H1 (cell line): ENCODE data around the gene TCIRG1. TPM values are rescaled to one million over a fixed set of nuclear protein-coding genes. Genes with fewer than 3 reads are reported as not detected.

Experiments
- CTCF ChIA-PET: fragments of 300-600 bp; sonication (Branson Sonifier 250); formaldehyde crosslinking; loops from one replicate; lab custom pipeline; 2021; ENCODE audit not compliant: partially characterized antibody; lab: Charles Lee
- POLR2A ChIA-PET: fragments of 300-600 bp; sonication (Branson Sonifier 250); formaldehyde crosslinking; loops from one replicate; lab custom pipeline; 2021; ENCODE audit warnings: inconsistent platforms; ENCODE audit not compliant: partially characterized antibody; lab: Charles Lee
- DNase-seq, 2 experiments: peaks; one replicate each; pipeline versions ENCODE4 v3.0.0 to v3.0.0-alpha.2; 2010 to 2022; ENCODE audit warnings: low spot score in 2 of 2, low read depth in 1 of 2, mixed read lengths in 1 of 2
- FAIRE-seq: peaks from 2 replicates; lab custom pipeline; 2011; peaks lifted over from hg19 to GRCh38; lab: Jason Lieb, UNC
- H2AFZ ChIP-seq: 2 replicates; pipeline ENCODE4 v1.8.1; 2012; ENCODE audit warnings: low read length, inconsistent platforms
- H2AK5ac ChIP-seq: 2 replicates; pipeline ENCODE4 v1.6.1; 2013; ENCODE audit warnings: low read depth, low read length
- H2BK120ac ChIP-seq: replicated peaks from 2 replicates; pipeline ENCODE3; 2013; ENCODE audit warnings: low read depth, low read length, inconsistent platforms
- H2BK12ac ChIP-seq: 2 replicates; pipeline ENCODE4 v1.6.1; 2013; ENCODE audit warnings: low read depth, low read length
- H2BK15ac ChIP-seq: 2 replicates; pipeline ENCODE4 v1.6.1; 2013; ENCODE audit warnings: low read length
- H2BK20ac ChIP-seq: 2 replicates; pipeline ENCODE4 v1.6.1; 2013; ENCODE audit warnings: low read length
- H2BK5ac ChIP-seq: 2 replicates; pipeline ENCODE4 v1.6.1; 2013; ENCODE audit warnings: low read depth, low read length
- H3K14ac ChIP-seq: 2 replicates; pipeline ENCODE4 v1.6.1; 2013; ENCODE audit warnings: inconsistent platforms; ENCODE audit not compliant: insufficient read length
- H3K18ac ChIP-seq: 2 replicates; pipeline ENCODE4 v1.6.1; 2013; ENCODE audit warnings: low read length; ENCODE audit errors: extremely low read depth
- H3K23ac ChIP-seq: 2 replicates; pipeline ENCODE4 v1.6.1; 2013; ENCODE audit warnings: inconsistent platforms; ENCODE audit not compliant: insufficient read length
- H3K23me2 ChIP-seq: 2 replicates; pipeline ENCODE4 v1.6.1; 2013; ENCODE audit warnings: low read depth, low read length
- H3K27ac ChIP-seq: 2 replicates; pipeline ENCODE4 v1.6.1; 2011; ENCODE audit warnings: low read depth, low read length, inconsistent platforms
- H3K27me3 ChIP-seq, 4 experiments: replicated peaks in 1 of 4; 1 replicate in 1 of 4; 2 replicates in 3 of 4; pipeline versions ENCODE4 v1.6.1 to v1.8.1; 2011 to 2013; ENCODE audit warnings: low read length in 3 of 4, mild to moderate bottlenecking in 3 of 4, inconsistent platforms in 2 of 4, mixed read lengths in 2 of 4, moderate library complexity in 1 of 4; ENCODE audit not compliant: control insufficient read depth in 3 of 4, insufficient read depth in 3 of 4; ENCODE audit errors: extremely low read depth in 1 of 4
- H3K36me3 ChIP-seq, 4 experiments: 2 replicates each; pipeline versions ENCODE4 v1.6.1 to v1.8.1; 2011 to 2013; ENCODE audit warnings: mild to moderate bottlenecking in 4 of 4, low read length in 3 of 4, moderate library complexity in 2 of 4, control low read depth in 1 of 4, inconsistent platforms in 1 of 4; ENCODE audit not compliant: insufficient read depth in 4 of 4, control insufficient read depth in 2 of 4
- H3K4ac ChIP-seq: replicated peaks from 2 replicates; pipeline ENCODE3; 2013; ENCODE audit warnings: low read length, low read depth, mixed read lengths, inconsistent platforms; ENCODE audit not compliant: insufficient read length
- H3K4me1 ChIP-seq, 4 experiments: replicated peaks in 1 of 4; 1 replicate in 1 of 4; 2 replicates in 3 of 4; pipeline versions ENCODE4 v1.6.1 to v1.8.1; 2011 to 2013; ENCODE audit warnings: low read length in 3 of 4, inconsistent platforms in 2 of 4, mixed read lengths in 1 of 4; ENCODE audit not compliant: insufficient read depth in 4 of 4, control insufficient read depth in 3 of 4
- H3K4me2 ChIP-seq, 2 experiments: 2 replicates each; pipeline versions ENCODE4 v1.6.1 to v1.8.1; 2011 to 2013; ENCODE audit warnings: low read depth in 2 of 2, low read length in 2 of 2, control low read depth in 1 of 2, inconsistent platforms in 1 of 2, mild to moderate bottlenecking in 1 of 2; ENCODE audit not compliant: insufficient read depth in 1 of 2
- H3K4me3 ChIP-seq, 4 experiments: fragments of 200-600, 300-600 bp in 1 of 4; sonication (generic), shearing (Covaris generic), sonication (Bioruptor Twin) in 1 of 4; 2 replicates each; pipeline versions ENCODE4 v1.5.1 to v1.8.1; 2011 to 2016; ENCODE audit warnings: low read length in 4 of 4, low read depth in 3 of 4, control low read depth in 2 of 4, inconsistent platforms in 2 of 4, mild to moderate bottlenecking in 2 of 4, mixed read lengths in 1 of 4, moderate library complexity in 1 of 4; ENCODE audit not compliant: insufficient read depth in 2 of 4; ENCODE audit errors: extremely low read depth in 1 of 4
- H3K56ac ChIP-seq: replicated peaks from 2 replicates; pipeline ENCODE3; 2013; ENCODE audit warnings: low read depth, mild to moderate bottlenecking, mixed read lengths, low read length, inconsistent platforms; ENCODE audit not compliant: insufficient read length
- H3K79me1 ChIP-seq: 2 replicates; pipeline ENCODE4 v1.6.1; 2013; ENCODE audit warnings: low read depth, low read length, control low read depth
- H3K79me2 ChIP-seq, 2 experiments: 2 replicates each; pipeline versions ENCODE4 v1.6.1 to v1.8.1; 2012 to 2013; ENCODE audit warnings: low read length in 2 of 2, mild to moderate bottlenecking in 2 of 2, inconsistent platforms in 1 of 2; ENCODE audit not compliant: insufficient read depth in 2 of 2, control insufficient read depth in 1 of 2
- H3K9ac ChIP-seq, 4 experiments: replicated peaks in 1 of 4; 1 replicate in 1 of 4; 2 replicates in 3 of 4; pipeline versions ENCODE4 v1.6.1 to v1.8.1; 2011 to 2013; ENCODE audit warnings: low read depth in 3 of 4, low read length in 3 of 4, control low read depth in 2 of 4, mild to moderate bottlenecking in 2 of 4, moderate library complexity in 2 of 4, inconsistent platforms in 1 of 4; ENCODE audit errors: extremely low read depth in 1 of 4
- H3K9me3 ChIP-seq, 2 experiments: 2 replicates each; pipeline versions ENCODE4 v1.6.1 to v1.8.1; 2012 to 2013; ENCODE audit warnings: mild to moderate bottlenecking in 2 of 2, moderate library complexity in 2 of 2, control low read depth in 1 of 2, inconsistent platforms in 1 of 2, low read depth in 1 of 2, low read length in 1 of 2, mixed read lengths in 1 of 2; ENCODE audit not compliant: insufficient read depth in 2 of 2
- H4K20me1 ChIP-seq, 2 experiments: replicated peaks in 1 of 2; 2 replicates each; pipeline versions ENCODE3 to v1.8.1; 2011 to 2013; ENCODE audit warnings: inconsistent platforms in 2 of 2, low read length in 2 of 2, mild to moderate bottlenecking in 1 of 2; ENCODE audit not compliant: insufficient read depth in 2 of 2, control insufficient read depth in 1 of 2
- H4K5ac ChIP-seq: 2 replicates; pipeline ENCODE4 v1.6.1; 2013; ENCODE audit warnings: low read length, low read depth, mixed read lengths, inconsistent platforms; ENCODE audit not compliant: insufficient read length
- H4K8ac ChIP-seq: 2 replicates; pipeline ENCODE4 v1.8.0; 2013; ENCODE audit warnings: mild to moderate bottlenecking, moderate library complexity, low read length, inconsistent platforms; ENCODE audit not compliant: insufficient read depth; ENCODE audit errors: extremely low read depth
- H4K91ac ChIP-seq: replicated peaks from 2 replicates; pipeline ENCODE3; 2013; ENCODE audit warnings: low read length, mixed read lengths, inconsistent platforms; ENCODE audit not compliant: insufficient read length
- HDAC6 ChIP-seq: IDR thresholded peaks from one replicate; pipeline ENCODE4 v1.7.1; 2012; ENCODE audit warnings: low read depth, mild to moderate bottlenecking, inconsistent platforms, low read length, moderate library complexity
- RAD21 ChIP-seq, 2 experiments: IDR thresholded peaks in 1 of 2; conservative IDR thresholded peaks in 1 of 2; 2 replicates each; pipeline ENCODE4 v1.6.1; 2011; ENCODE audit warnings: low read depth in 2 of 2, low read length in 2 of 2, improper control_type of control experiment in 1 of 2, inconsistent platforms in 1 of 2, mild to moderate bottlenecking in 1 of 2, moderate library complexity in 1 of 2
- WGBS, 2 experiments: shearing (Covaris generic) in 1 of 2; methylation state at CpG; one replicate each; pipeline versions ENCODE4 v1.1.6 to v1.1.7; 2013 to 2015; ENCODE audit warnings: low lambda C conversion rate in 2 of 2, mixed read lengths in 2 of 2, inconsistent platforms in 1 of 2, low coverage in 1 of 2, missing lambda C conversion rate in 1 of 2; ENCODE audit not compliant: insufficient replicate concordance in 2 of 2, insufficient coverage in 1 of 2, insufficient read length in 1 of 2; ENCODE audit errors: extremely low coverage in 1 of 2, missing lambda C conversion rate in 1 of 2; 5-methylcytosine and 5-hydroxymethylcytosine counted together
- polyA plus RNA-seq, 7 experiments: library from polyadenylated mRNA; depleted of rRNA in 3 of 7; stranded (reverse) in 5 of 7; unstranded in 2 of 7; fragments of >200 nt in 5 of 7; fragments of 200-250 nt in 2 of 7; gene quantifications; 1 replicate in 5 of 7; 2 replicates in 1 of 7; 4 replicates in 1 of 7; pipeline versions ENCODE4 v1.2.1 to v1.2.3, GENCODE V29; 2011 to 2013; ENCODE audit warnings: missing spikeins in 2 of 7, mixed read lengths in 2 of 7
- total RNA-seq: library from RNA; stranded (reverse); fragmentation: NEBNext Ultra II Directional; extraction: Animal tissue kit (Norgen Biotek cat#: 25700); gene quantifications from 2 replicates; pipeline ENCODE4 v1.2.1, GENCODE V29; 2021
- TF ChIP-seq, protein P1 (sequence below), 3 experiments: IDR thresholded peaks; 1 replicate in 2 of 3; 2 replicates in 1 of 3; pipeline versions ENCODE4 v1.5.1 to v1.6.1; 2011; ENCODE audit warnings: low read length in 3 of 3, mild to moderate bottlenecking in 3 of 3, inconsistent platforms in 2 of 3, low read depth in 1 of 3, moderate library complexity in 1 of 3; ENCODE audit not compliant: insufficient read depth in 1 of 3; ENCODE audit errors: control extremely low read depth in 1 of 3

TCIRG1 gene
- total and polyA plus RNA-seq, 2 of the 8 experiments (the other 6 are each of a cell fraction or from before 2014, with no cell fraction given), result 25.3 to 39.6 TPM

DNA sequence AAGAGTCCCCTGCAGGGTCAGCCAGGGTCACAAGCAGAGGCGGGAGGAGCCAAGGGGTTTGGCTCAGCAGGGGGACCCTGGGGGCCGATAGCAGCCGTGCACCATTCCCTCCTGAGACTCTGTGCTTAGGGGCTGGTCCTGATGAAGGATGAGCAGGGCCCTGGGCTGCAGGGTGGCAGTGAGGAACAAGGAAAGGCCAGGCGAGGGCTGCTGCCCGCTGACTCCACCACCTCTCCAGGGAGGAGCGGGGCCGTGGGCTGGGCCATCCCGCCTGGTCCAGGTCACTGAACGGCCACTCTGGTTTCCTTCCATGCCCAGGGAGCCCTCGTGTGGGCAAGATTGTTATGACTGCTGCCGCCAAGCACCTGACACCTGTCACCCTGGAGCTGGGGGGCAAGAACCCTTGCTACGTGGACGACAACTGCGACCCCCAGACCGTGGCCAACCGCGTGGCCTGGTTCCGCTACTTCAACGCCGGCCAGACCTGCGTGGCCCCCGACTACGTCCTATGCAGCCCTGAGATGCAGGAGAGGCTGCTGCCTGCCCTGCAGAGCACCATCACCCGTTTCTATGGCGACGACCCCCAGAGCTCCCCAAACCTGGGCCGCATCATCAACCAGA, 17.5 kb upstream of the TCIRG1 start:
- no peak for TF ChIP-seq HDAC6
- TF ChIP-seq, protein P1, sequence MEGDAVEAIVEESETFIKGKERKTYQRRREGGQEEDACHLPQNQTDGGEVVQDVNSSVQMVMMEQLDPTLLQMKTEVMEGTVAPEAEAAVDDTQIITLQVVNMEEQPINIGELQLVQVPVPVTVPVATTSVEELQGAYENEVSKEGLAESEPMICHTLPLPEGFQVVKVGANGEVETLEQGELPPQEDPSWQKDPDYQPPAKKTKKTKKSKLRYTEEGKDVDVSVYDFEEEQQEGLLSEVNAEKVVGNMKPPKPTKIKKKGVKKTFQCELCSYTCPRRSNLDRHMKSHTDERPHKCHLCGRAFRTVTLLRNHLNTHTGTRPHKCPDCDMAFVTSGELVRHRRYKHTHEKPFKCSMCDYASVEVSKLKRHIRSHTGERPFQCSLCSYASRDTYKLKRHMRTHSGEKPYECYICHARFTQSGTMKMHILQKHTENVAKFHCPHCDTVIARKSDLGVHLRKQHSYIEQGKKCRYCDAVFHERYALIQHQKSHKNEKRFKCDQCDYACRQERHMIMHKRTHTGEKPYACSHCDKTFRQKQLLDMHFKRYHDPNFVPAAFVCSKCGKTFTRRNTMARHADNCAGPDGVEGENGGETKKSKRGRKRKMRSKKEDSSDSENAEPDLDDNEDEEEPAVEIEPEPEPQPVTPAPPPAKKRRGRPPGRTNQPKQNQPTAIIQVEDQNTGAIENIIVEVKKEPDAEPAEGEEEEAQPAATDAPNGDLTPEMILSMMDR (IDR thresholded peaks at IDR 0.05; ENCODE audit: control extremely low read depth in 1 of 3, insufficient read depth in 1 of 3, low read depth in 1 of 3, low read length in 3 of 3), result peak in 2 of 3 experiments; percentile 39 to 54; a peak in 3 of 4 replicates
- TF ChIP-seq RAD21 (IDR thresholded peaks at IDR 0.05 in 1 of 2, conservative IDR thresholded peaks at IDR 0.05 in 1 of 2; ENCODE audit: low read depth in 2 of 2, low read length in 2 of 2), result peak; percentile 41 to 47
- TF ChIP-seq, all 59 proteins: peak for 2
- H3K4me3 ChIP-seq, result no peak overlapping the region
- H4K8ac ChIP-seq, result no peak overlapping the region
- H2BK15ac ChIP-seq, result no peak overlapping the region
- H2BK12ac ChIP-seq, result no peak overlapping the region
- H3K9me3 ChIP-seq, result no peaks in the 10 kb centered on the region
- ChIA-PET CTCF (interaction anchor here (0.6 to 4.3 kb wide), 11 partner anchors 10 to 316 kb away, joined by 3 to 40 read pairs (median 4); partner anchors contain the start of genes ALDH3B1, NDUFS8 and UNC93B1), POLR2A (interaction anchor here (0.8 to 3.8 kb wide), 7 partner anchors 8 to 188 kb away, joined by 3 to 17 read pairs (median 3); partner anchors contain the start of gene ALDH3B1)
- H3K36me3 ChIP-seq, result no peaks in the 10 kb centered on the region
- H4K5ac ChIP-seq, result no peak overlapping the region
- H3K4ac ChIP-seq, result no peak overlapping the region
- H2AK5ac ChIP-seq, result no peak overlapping the region
- no peak overlapping the region for H2BK20ac ChIP-seq
- H2BK5ac ChIP-seq, result no peak overlapping the region
- no peak overlapping the region for H3K4me2 ChIP-seq
- no peak overlapping the region for H3K27ac ChIP-seq
- H3K79me2 ChIP-seq, result no peaks in the 10 kb centered on the region
- no peaks in the 10 kb centered on the region for H3K27me3 ChIP-seq
- H2AFZ ChIP-seq, result no peak overlapping the region
- no peak overlapping the region for H4K91ac ChIP-seq
- H3K18ac ChIP-seq, result no peak overlapping the region
- FAIRE-seq (no peak), DNase-seq (no peak)
- H4K20me1 ChIP-seq, result no peaks in the 10 kb centered on the region
- H3K56ac ChIP-seq, result no peak overlapping the region
- WGBS, 2 experiments, result 88% methylated on average over 22 of the region's 27 CpGs; no CpG with 5 or more reads in 1 of the 2 experiments
- peaks cover 0 to 12% (median 4%) of the 10 kb centered on the region in 4 experiments; a peak in 4 of 7 replicates for H3K4me1 ChIP-seq
- no peak overlapping the region for H3K23ac ChIP-seq
- H2BK120ac ChIP-seq, result no peak overlapping the region
- H3K14ac ChIP-seq, result no peak overlapping the region
- H3K9ac ChIP-seq, result no peak overlapping the region
- H3K79me1 ChIP-seq, result no peaks in the 10 kb centered on the region
- no peaks in the 10 kb centered on the region for H3K23me2 ChIP-seq
